ENCODE data around the gene PER1.

PER1 gene

DNA sequence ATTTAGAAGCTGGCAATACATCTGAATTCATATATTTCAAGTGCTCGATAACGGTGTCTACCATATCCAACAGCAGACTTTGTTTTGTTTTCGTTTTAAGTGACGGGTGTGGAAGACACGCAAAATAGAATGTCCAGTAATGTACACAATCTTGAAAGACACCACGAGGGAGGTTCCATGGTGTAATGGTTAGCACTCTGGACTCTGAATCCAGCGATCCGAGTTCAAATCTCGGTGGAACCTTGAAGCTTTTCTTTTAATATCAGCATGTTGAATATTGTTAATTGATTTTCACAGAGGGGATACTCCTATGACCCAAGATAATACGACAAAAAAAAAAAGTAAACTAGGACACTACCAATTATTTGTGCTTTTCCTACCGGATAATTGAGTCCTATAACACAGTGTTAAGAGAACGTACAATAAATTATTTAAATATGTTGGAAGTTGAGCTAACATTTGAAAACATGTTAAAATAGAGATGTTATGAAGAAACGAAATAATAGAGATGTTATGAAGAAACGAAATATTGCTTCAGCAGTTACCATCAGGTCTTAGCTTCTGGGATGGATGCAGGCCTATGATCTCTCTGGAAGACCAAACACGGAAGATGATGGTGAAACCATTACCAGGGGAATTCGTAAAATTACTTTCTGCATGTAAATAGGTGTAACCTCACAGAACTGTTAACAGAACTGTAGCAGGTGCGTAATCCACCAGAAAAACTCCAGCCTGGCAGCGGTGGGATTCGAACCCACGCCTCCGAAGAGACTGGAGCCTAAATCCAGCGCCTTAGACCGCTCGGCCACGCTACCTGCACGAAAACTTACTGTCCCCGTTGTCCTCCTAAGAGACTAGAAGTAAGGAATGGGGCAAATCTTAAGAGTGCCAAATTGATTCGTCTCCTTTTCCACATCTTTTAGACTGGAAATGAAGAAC lies 32.4 kb downstream of the PER1 start:
- TF ChIP-seq, protein P1, sequence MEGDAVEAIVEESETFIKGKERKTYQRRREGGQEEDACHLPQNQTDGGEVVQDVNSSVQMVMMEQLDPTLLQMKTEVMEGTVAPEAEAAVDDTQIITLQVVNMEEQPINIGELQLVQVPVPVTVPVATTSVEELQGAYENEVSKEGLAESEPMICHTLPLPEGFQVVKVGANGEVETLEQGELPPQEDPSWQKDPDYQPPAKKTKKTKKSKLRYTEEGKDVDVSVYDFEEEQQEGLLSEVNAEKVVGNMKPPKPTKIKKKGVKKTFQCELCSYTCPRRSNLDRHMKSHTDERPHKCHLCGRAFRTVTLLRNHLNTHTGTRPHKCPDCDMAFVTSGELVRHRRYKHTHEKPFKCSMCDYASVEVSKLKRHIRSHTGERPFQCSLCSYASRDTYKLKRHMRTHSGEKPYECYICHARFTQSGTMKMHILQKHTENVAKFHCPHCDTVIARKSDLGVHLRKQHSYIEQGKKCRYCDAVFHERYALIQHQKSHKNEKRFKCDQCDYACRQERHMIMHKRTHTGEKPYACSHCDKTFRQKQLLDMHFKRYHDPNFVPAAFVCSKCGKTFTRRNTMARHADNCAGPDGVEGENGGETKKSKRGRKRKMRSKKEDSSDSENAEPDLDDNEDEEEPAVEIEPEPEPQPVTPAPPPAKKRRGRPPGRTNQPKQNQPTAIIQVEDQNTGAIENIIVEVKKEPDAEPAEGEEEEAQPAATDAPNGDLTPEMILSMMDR (IDR thresholded peaks at IDR 0.05; ENCODE audit: extremely low read depth, missing control alignments) = no peak
- peak; percentile 74 for DNase-seq (ENCODE audit: low spot score)

DNA sequence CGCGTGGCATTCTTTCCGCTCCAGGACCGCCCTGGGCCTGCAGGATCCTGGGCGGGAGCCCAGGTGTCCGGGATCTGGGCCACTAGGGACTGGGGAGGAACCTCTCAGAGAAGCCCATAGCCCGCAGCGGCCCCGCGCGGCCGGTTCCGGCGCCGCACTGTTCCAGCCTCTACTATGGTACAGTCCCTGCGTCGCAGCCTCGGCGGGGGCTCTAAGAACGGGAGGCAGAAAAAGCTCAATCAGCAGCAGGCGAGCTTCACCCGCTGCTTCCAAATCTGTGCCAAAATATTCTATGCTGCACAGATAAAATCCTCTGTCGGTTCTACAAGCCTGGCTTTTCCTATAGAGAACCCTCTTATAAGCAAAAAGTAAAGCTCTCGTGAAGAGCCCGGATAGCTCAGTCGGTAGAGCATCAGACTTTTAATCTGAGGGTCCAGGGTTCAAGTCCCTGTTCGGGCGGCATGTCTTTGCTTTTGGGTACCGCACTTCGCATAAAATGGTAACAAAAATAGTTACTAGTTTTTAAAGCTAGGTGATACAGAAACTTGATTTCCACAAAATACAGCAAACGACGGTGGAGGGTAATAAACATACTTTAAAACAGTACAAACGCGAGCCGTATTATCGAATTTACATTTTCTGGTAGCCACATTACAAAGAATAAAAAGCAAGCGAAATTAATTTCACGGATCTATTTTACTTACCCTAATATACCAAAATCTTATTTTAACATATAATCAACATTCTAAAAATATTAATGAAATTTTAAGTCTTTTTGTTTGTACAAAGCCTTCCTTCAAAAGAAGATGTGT lies 33.2 kb downstream of the PER1 start:
- DNase-seq (ENCODE audit: low spot score) = peak; percentile 87
- TF ChIP-seq, protein P1 (IDR thresholded peaks at IDR 0.05; ENCODE audit: extremely low read depth, missing control alignments) = peak; percentile 84

DNA sequence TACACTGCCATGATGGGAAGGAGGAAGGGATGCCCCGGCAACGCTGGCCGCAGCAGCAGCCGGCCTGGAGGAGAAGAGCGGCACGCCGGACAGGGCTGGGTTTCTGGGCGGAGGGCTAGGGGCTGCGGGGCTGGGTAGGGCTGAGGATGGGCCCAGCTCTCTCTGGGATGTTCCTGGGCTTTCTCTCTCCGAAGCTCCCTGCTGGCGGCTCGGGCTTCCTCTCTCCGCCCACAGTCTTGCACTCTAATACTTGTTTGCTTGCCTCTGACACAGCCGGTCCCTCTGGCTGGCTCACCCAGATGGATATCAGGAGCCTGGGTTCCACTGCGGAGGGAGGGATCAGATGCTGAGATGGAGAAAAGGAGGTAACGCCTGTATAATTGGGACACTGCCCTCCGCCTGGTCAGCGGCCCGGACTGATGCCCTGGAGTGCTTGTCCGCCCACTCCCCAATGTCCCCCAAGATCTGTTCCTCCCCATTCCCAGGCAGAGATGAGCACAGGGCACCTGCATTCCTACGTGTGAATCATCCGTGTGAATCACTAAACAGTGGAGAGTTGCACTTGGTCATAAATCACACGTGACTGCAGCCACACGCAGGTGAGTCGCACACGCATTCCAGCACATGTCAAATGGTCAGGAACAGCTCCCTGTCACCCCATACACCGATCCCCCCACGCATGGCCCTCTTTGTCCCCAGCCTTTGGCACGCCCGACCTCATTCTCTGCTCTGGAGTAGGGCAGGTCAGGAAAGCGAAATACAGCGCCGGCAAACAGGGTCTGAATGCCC lies 34.0 kb downstream of the PER1 start, which contains the start of gene ALOXE3:
Gene ALOXE3, minus strand, starts transcription at position 535 of the 789 bp plus-strand sequence. Its CDS starts 524 bp downstream, at position 11.
- TF ChIP-seq, protein P1 (IDR thresholded peaks at IDR 0.05; ENCODE audit: extremely low read depth, missing control alignments) = no peak
- no peak for DNase-seq (ENCODE audit: low spot score)

DNA sequence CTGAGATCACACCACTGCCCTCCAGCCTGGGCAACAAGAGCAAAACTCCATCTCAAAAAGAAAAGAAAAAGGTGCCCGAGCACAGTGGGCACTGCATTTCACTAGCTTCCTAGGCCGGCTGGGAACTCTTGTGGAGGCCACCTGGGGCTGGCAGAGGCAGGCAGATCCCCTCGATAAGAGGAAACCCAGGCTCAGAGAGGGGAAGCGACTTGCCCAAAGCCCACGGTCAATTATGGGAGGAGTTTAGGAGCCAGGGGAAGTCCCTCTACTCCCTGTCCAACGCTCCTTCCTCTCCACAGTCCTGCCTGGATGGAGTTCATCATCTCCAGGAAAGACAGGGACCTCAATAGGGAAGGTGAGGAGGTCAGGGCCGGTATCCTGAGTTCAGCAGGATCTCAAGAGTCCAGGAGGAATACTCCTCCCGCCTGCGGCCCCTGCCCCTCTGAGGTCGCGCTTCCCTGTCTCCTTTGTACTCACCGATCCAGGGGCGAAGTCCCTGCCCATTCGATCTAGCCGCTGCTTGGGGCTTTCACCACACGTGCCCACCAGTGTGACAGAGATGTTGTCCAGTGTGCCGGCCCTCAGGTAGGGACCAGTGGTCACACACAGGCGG lies 34.7 kb downstream of the PER1 start:
- DNase-seq (ENCODE audit: low spot score) = no peak
- TF ChIP-seq, protein P1 (IDR thresholded peaks at IDR 0.05; ENCODE audit: extremely low read depth, missing control alignments) = no peak

DNA sequence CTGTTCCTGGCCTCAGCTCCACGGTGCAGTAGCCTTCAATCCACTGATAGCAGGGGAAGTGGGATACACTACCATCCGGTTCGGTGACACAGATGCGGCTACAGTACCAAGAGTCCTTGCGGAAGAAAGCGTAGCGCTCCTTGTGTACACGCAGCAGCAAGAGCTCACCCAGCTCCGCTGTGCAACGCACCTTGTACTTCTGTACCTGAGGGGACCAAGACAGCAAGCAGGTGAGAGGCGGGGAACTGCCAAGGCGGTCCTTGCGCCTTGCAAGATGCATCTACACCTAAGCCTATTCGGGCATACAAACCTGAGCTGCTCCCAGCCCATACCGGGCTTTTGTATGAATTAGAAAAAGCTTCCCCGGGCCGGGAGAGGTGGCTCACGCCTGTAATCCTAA lies 35.4 kb downstream of the PER1 start:
- no peak for DNase-seq (ENCODE audit: low spot score)
- TF ChIP-seq, protein P1 (IDR thresholded peaks at IDR 0.05; ENCODE audit: extremely low read depth, missing control alignments) = no peak

DNA sequence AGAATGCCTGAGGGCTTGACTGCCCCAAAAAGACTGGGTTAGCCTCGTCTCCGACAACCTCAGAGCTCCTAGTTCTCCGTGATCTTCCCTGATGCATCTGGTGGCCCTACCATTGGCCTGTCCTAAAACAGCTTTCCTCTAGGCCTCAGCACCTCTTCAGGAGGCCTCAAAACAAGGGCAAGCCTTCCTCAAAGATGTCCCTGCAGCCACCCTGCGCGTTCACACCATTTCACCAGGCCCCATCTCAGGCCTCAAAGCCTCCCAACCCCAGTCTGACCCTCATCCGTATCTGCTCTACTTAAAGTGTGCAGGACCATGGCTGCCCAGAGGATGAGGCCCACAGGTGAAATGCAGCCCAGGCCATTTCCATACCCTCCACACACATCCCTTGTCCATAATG lies 41.3 kb downstream of the PER1 start:
- TF ChIP-seq, protein P1 (IDR thresholded peaks at IDR 0.05; ENCODE audit: extremely low read depth, missing control alignments) = no peak

More for the DNA sequence above, 41.3 kb downstream of the PER1 start:
- no peak for DNase-seq (ENCODE audit: low spot score)
